ENCODE measurements around the gene FAF1.
"Not testable (repeated sequence)": the region's sequence is repeated elsewhere in the genome, so short reads cannot be mapped to it uniquely, and the experiment has no call there.

FAF1 gene

GRCh38 chr1:50955116-50955515 lies 5.0 kb downstream of the FAF1 start:
- CTCF ChIA-PET, result no interaction called here
- DNase-seq (ENCODE audit: low read depth, low spot score), result no peak
- TF ChIP-seq CTCF (IDR thresholded peaks at IDR 0.05; ENCODE audit: insufficient read depth, low read length, missing control alignments), result no peak
- POLR2A ChIA-PET, result no interaction called here
- H3K4me3 ChIP-seq (ENCODE audit: low read depth, low read length), result no peak overlapping the region

- H3K4me3 ChIP-seq (ENCODE audit: low read depth, low read length); DNase-seq (ENCODE audit: low read depth, low spot score); CTCF ChIA-PET; POLR2A ChIA-PET: not testable (repeated sequence)
Measured at GRCh38 chr1:50952566-50952965, 7.5 kb downstream of the FAF1 start.

GRCh38 chr1:50950396-50950795 lies 9.7 kb downstream of the FAF1 start:
- H3K4me3 ChIP-seq (ENCODE audit: low read depth, low read length), result no peak overlapping the region
- ChIA-PET POLR2A (no interaction called here), CTCF (interaction anchor here (1.3 kb wide), 1 partner anchor 21 kb away, joined by 6 read pairs; no protein-coding TSS in a partner anchor)
- TF ChIP-seq CTCF (IDR thresholded peaks at IDR 0.05; ENCODE audit: insufficient read depth, low read length, missing control alignments), result no peak
- no peak for DNase-seq (ENCODE audit: low read depth, low spot score)

GRCh38 chr1:50949286-50949982 lies 10.6 kb downstream of the FAF1 start:
- ChIA-PET POLR2A (no interaction called here), CTCF (no interaction called here)
- no peak for DNase-seq (ENCODE audit: low read depth, low spot score)
- no peak overlapping the region for H3K4me3 ChIP-seq (ENCODE audit: low read depth, low read length)
- TF ChIP-seq CTCF (IDR thresholded peaks at IDR 0.05; ENCODE audit: insufficient read depth, low read length, missing control alignments), result no peak

- no peak for TF ChIP-seq CTCF (IDR thresholded peaks at IDR 0.05; ENCODE audit: insufficient read depth, low read length, missing control alignments)
- CTCF ChIA-PET, result interaction anchor here (4.8 kb wide), 1 partner anchor 13 kb away, joined by 23 read pairs; no protein-coding TSS in a partner anchor
- POLR2A ChIA-PET, result no interaction called here
- H3K4me3 ChIP-seq (ENCODE audit: low read depth, low read length), result no peak overlapping the region
- no peak for DNase-seq (ENCODE audit: low read depth, low spot score)
Measured at GRCh38 chr1:50942334-50942733, 17.7 kb downstream of the FAF1 start.

GRCh38 chr1:50940291-50940690 lies 19.8 kb downstream of the FAF1 start:
- no peak for TF ChIP-seq CTCF (IDR thresholded peaks at IDR 0.05; ENCODE audit: insufficient read depth, low read length, missing control alignments)
- ChIA-PET CTCF (interaction anchor here (4.9 kb wide), 1 partner anchor 12 kb away, joined by 46 read pairs; no protein-coding TSS in a partner anchor), POLR2A (no interaction called here)
- DNase-seq (ENCODE audit: low read depth, low spot score), result no peak
- no peak overlapping the region for H3K4me3 ChIP-seq (ENCODE audit: low read depth, low read length)

- CTCF ChIA-PET, result interaction anchor here (1.0 to 3.8 kb wide), 3 partner anchors 162 to 255 kb away, joined by 3 to 12 read pairs (median 12); no protein-coding TSS in a partner anchor
- TF ChIP-seq CTCF (IDR thresholded peaks at IDR 0.05; ENCODE audit: insufficient read depth, low read length, missing control alignments), result no peak
- POLR2A ChIA-PET, result no interaction called here
- H3K4me3 ChIP-seq (ENCODE audit: low read depth, low read length), result no peak overlapping the region
- no peak for DNase-seq (ENCODE audit: low read depth, low spot score)
Measured at GRCh38 chr1:50936321-50936720, 23.7 kb downstream of the FAF1 start.

- ChIA-PET POLR2A (interaction anchor here (0.7 kb wide), 2 partner anchors 24 to 25 kb away, joined by 3 to 4 read pairs; partner anchors contain the start of gene FAF1), CTCF (interaction anchor here (1.0 to 3.8 kb wide), 3 partner anchors 161 to 256 kb away, joined by 3 to 12 read pairs (median 12); no protein-coding TSS in a partner anchor)
- H3K4me3 ChIP-seq (ENCODE audit: low read depth, low read length); DNase-seq (ENCODE audit: low read depth, low spot score): not testable (repeated sequence)
Measured at GRCh38 chr1:50935276-50935675, 24.8 kb downstream of the FAF1 start.
